Smooth muscle cell (in vitro differentiated cells): ENCODE results near the gene OVCH1. TPM values are rescaled to one million over a fixed set of nuclear protein-coding genes. Genes with fewer than 3 reads are reported as not detected.

ENCODE experiments used
- DNase-seq: peaks from one replicate; lab custom pipeline; 2025; ENCODE audit not compliant: unreplicated experiment; lab: John Stamatoyannopoulos, UW
- H2AFZ ChIP-seq: fragments of 200-600 bp; sonication (generic); 2 replicates; pipeline ENCODE4 v1.6.0; 2016; ENCODE audit warnings: antibody characterized with exemption, low read depth, mild to moderate bottlenecking
- H3F3A ChIP-seq: fragments of 200-600 bp; sonication (generic); 2 replicates; pipeline ENCODE4 v1.6.0; 2017; ENCODE audit warnings: antibody characterized with exemption, low read depth
- H3K27ac ChIP-seq: fragments of 200-600 bp; sonication (generic); 2 replicates; pipeline ENCODE4 v1.5.1; 2016; ENCODE audit warnings: low read depth, mild to moderate bottlenecking
- H3K27me3 ChIP-seq: fragments of 200-600 bp; sonication (generic); 2 replicates; pipeline ENCODE4 v1.6.1; 2016; ENCODE audit warnings: low read depth, mild to moderate bottlenecking
- H3K36me3 ChIP-seq: fragments of 200-600 bp; sonication (generic); 2 replicates; pipeline ENCODE4 v1.5.1; 2016; ENCODE audit warnings: low read depth
- H3K4me1 ChIP-seq: fragments of 200-600 bp; sonication (generic); 2 replicates; pipeline ENCODE4 v1.5.1; 2016; ENCODE audit warnings: low read depth
- H3K4me2 ChIP-seq: fragments of 200-600 bp; sonication (generic); 2 replicates; pipeline ENCODE4 v1.6.0; 2016; ENCODE audit warnings: mild to moderate bottlenecking
- H3K4me3 ChIP-seq: fragments of 200-600 bp; sonication (generic); 2 replicates; pipeline ENCODE4 v1.5.1; 2016; ENCODE audit warnings: mild to moderate bottlenecking
- H3K79me2 ChIP-seq: fragments of 200-600 bp; sonication (generic); 2 replicates; pipeline ENCODE4 v1.6.0; 2016; ENCODE audit warnings: low read depth, mild to moderate bottlenecking
- H3K9ac ChIP-seq: fragments of 200-600 bp; sonication (generic); 2 replicates; pipeline ENCODE4 v1.6.0; 2016; ENCODE audit warnings: low read depth
- H3K9me3 ChIP-seq: fragments of 200-600 bp; sonication (generic); replicated peaks from 2 replicates; pipeline ENCODE4 v1.5.1; 2016; ENCODE audit warnings: low read depth
- H4K20me1 ChIP-seq: fragments of 200-600 bp; sonication (generic); 2 replicates; pipeline ENCODE4 v1.6.0; 2016; ENCODE audit warnings: low read depth
- WGBS: methylation state at CpG from one replicate; pipeline ENCODE4 v1.1.7; 2016; ENCODE audit warnings: low lambda C conversion rate; 5-methylcytosine and 5-hydroxymethylcytosine counted together
- polyA plus RNA-seq: library from polyadenylated mRNA; unstranded; fragments of >200 nt; fragmentation: Nextera tagmentation; extraction: Ambion mirVana; gene quantifications from 2 replicates; pipeline ENCODE4 v1.2.1, GENCODE V29; 2016
- total RNA-seq: library from RNA; depleted of rRNA; stranded (reverse); fragments of >200 nt; gene quantifications from 2 replicates; pipeline ENCODE4 v1.2.3, GENCODE V29; 2014
- TF ChIP-seq, protein P1 (sequence below): fragments of 200-600 bp; sonication (generic); IDR thresholded peaks from 2 replicates; pipeline ENCODE4 v1.5.1; 2017; ENCODE audit warnings: borderline replicate concordance, mild to moderate bottlenecking, antibody characterized with exemption; ENCODE audit not compliant: insufficient read depth, poor library complexity, severe bottlenecking

OVCH1 gene
- total and polyA plus RNA-seq, 2 experiments from 2014 or later, result not detected

DNA sequence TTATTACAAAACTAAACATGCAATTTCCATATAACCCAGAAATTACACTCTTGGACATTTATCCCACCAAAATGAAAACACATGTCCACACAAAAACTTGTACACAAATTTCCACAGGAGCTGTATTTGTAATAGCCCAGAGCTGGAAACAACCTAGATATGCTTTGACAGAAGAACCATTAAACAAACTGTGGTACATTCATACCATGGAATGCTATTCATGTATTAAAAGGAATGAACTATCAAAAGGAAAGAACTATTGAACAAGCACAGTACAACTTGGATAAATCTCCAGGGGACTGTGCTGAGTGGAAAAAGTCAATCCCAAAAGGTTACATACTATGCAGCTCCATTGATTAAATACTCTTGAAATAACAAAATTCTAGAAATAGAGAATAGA is 80.7 kb downstream of the OVCH1 start:
- Histone ChIP-seq H3K27ac (no peak overlapping the region), H3K4me1 (no peaks in the 10 kb centered on the region), H3K9ac (no peak overlapping the region), H3F3A (no peaks in the 10 kb centered on the region), H3K36me3 (no peaks in the 10 kb centered on the region), H3K4me3 (no peak overlapping the region), H3K9me3 (no peaks in the 10 kb centered on the region), H3K79me2 (no peaks in the 10 kb centered on the region), H3K4me2 (no peak overlapping the region), H4K20me1 (no peaks in the 10 kb centered on the region), H3K27me3 (peaks cover 3% of the 10 kb centered on the region), H2AFZ (no peak overlapping the region)
- DNase-seq, result no peak
- TF ChIP-seq, protein P1, sequence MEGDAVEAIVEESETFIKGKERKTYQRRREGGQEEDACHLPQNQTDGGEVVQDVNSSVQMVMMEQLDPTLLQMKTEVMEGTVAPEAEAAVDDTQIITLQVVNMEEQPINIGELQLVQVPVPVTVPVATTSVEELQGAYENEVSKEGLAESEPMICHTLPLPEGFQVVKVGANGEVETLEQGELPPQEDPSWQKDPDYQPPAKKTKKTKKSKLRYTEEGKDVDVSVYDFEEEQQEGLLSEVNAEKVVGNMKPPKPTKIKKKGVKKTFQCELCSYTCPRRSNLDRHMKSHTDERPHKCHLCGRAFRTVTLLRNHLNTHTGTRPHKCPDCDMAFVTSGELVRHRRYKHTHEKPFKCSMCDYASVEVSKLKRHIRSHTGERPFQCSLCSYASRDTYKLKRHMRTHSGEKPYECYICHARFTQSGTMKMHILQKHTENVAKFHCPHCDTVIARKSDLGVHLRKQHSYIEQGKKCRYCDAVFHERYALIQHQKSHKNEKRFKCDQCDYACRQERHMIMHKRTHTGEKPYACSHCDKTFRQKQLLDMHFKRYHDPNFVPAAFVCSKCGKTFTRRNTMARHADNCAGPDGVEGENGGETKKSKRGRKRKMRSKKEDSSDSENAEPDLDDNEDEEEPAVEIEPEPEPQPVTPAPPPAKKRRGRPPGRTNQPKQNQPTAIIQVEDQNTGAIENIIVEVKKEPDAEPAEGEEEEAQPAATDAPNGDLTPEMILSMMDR, result no peak

DNA sequence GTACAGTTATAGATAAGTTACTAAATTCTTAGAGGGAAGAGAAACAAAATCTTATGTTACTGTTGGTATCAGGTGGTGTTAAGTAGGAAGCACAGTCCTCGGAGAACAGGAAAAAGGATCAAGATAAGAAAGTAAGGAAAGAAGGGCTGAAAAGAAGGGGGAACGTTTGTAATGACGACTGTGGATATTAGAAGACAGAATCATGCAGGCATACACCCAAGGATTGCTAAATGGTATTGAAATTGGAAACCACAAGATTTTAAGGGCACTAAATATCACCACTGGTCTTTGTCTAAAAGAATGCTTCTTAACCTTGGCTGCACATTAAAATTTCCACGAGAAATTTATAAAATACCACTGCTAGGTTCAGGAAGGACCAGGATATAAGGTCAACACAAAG is 82.4 kb downstream of the OVCH1 start:
- H3K9me3 ChIP-seq, result no peaks in the 10 kb centered on the region
- H3K27ac ChIP-seq, result no peak overlapping the region
- no peak for DNase-seq
- H4K20me1 ChIP-seq, result no peaks in the 10 kb centered on the region
- H3K79me2 ChIP-seq, result no peaks in the 10 kb centered on the region
- H3K4me1 ChIP-seq, result no peaks in the 10 kb centered on the region
- no peak overlapping the region for H2AFZ ChIP-seq
- H3K9ac ChIP-seq, result no peak overlapping the region
- H3F3A ChIP-seq, result no peaks in the 10 kb centered on the region
- WGBS, result 74% methylated on average over 4 of the region's 4 CpGs
- TF ChIP-seq, protein P1, result no peak
- no peak overlapping the region for H3K4me3 ChIP-seq
- no peak overlapping the region for H3K4me2 ChIP-seq
- no peaks in the 10 kb centered on the region for H3K36me3 ChIP-seq
- peaks cover 3% of the 10 kb centered on the region for H3K27me3 ChIP-seq

DNA sequence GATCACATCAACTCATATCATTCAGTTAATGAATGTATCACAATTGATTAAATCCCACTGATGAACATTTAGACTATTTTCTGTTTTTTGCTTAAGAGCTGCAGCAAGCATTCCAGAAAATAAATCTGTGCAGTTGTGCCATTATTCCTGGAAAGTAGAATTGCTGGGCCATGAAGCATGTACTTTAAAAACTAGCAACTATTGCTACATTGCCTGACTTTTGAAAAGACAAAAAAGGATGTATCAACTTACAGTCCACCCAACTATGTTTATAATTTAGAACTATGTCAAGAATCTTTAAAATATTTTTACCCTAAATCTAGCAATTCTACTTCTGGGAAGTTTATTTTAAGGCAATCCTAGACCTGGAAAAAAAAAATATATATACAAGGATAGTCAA is 83.1 kb downstream of the OVCH1 start:
- no peak for DNase-seq
- Histone ChIP-seq H4K20me1 (no peaks in the 10 kb centered on the region), H3K27me3 (peaks cover 3% of the 10 kb centered on the region), H3K79me2 (no peaks in the 10 kb centered on the region), H3K36me3 (no peaks in the 10 kb centered on the region), H3K27ac (no peak overlapping the region), H2AFZ (no peak overlapping the region), H3K9ac (no peak overlapping the region), H3K4me1 (no peaks in the 10 kb centered on the region), H3K9me3 (no peaks in the 10 kb centered on the region), H3K4me2 (no peak overlapping the region), H3F3A (no peaks in the 10 kb centered on the region), H3K4me3 (no peak overlapping the region)
- TF ChIP-seq, protein P1, result no peak

DNA sequence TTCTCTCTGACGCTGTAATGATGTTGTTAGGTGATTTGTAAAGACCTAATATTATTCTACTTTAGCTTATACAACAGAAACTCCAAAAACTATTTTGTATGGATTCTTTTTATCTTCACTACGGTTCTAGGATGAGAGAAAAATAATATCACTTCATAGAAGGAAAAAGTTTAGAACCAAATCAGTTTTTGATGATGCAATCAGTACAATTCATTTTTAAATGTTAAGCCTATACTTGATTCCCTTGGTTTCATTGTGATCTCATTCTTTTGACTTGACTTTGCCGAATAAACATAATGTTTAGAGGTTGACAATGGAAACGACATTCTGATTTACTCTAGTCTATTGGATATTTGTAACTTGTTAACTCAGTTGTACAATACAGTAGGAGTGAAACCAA is 91.9 kb downstream of the OVCH1 start:
- H3K36me3 ChIP-seq, result no peaks in the 10 kb centered on the region
- no peaks in the 10 kb centered on the region for H4K20me1 ChIP-seq
- no peaks in the 10 kb centered on the region for H3K27me3 ChIP-seq
- H3K9ac ChIP-seq, result no peak overlapping the region
- H3K27ac ChIP-seq, result no peak overlapping the region
- no peaks in the 10 kb centered on the region for H3K79me2 ChIP-seq
- TF ChIP-seq, protein P1, result no peak
- H3K4me1 ChIP-seq, result no peaks in the 10 kb centered on the region
- no peaks in the 10 kb centered on the region for H3K9me3 ChIP-seq
- WGBS, result 88% methylated on average over 4 of the region's 4 CpGs
- no peak overlapping the region for H2AFZ ChIP-seq
- no peak overlapping the region for H3K4me3 ChIP-seq
- H3K4me2 ChIP-seq, result no peak overlapping the region
- H3F3A ChIP-seq, result no peaks in the 10 kb centered on the region
- DNase-seq, result no peak
